GM08714 (cell line): Measurements from ENCODE around the gene PC.
"Not testable (repeated sequence)": the region's sequence is repeated elsewhere in the genome, so short reads cannot be mapped to it uniquely, and the experiment has no call there.

Experiments used
- H3K4me3 ChIP-seq: fragments of 200-500 bp; sonication (Bioruptor generic); 2 replicates; pipeline ENCODE4 v1.5.1; 2014; ENCODE audit warnings: mild to moderate bottlenecking, low read length, inconsistent platforms
- ZNF274 ChIP-seq: IDR thresholded peaks from 2 replicates; pipeline ENCODE4 v1.6.1; 2012; ENCODE audit warnings: mild to moderate bottlenecking, low read depth, low read length

The PC gene

GRCh38 chr11:66843776-66844495 is 114.2 kb downstream of the PC start:
- TF ChIP-seq ZNF274: no peak

DNA sequence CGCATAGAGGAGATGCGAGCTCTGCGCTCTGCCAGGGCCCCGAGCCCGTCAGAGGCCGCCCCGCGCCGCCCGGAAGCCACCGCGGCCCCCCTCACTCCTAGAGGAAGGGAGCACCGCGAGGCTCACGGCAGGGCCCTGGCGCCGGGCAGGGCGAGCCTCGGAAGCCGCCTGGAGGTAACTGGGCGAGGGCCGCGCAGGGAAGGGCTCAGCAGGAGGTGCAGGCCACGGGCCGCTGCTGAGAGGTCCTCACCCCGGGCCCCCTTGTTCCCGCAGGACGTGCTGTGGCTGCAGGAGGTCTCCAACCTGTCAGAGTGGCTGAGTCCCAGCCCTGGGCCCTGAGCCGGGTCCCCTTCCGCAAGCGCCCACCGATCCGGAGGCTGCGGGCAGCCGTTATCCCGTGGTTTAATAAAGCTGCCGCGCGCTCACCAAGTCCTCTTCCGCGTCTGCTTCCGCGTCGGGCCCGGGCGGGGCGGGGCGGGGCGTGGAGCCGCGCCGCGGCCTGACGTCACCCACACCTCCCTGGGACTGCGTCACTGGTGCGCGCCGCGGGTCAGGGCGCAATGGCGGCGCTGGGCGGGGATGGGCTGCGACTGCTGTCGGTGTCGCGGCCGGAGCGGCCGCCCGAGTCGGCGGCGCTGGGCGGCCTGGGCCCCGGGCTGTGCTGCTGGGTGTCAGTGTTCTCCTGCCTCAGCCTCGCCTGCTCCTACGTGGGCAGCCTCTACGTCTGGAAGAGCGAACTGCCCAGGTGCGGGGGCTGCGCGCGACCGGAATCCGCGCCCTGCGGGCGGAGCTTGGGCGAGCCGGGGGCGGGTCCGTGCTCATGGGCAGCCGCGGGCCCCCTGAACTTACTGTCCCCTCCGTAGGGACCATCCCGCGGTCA is 115.0 kb downstream of the PC start, which contains the start of gene RCE1:
Gene RCE1, plus strand, starts transcription at position 546 of the 880 bp plus-strand sequence. Its CDS starts 15 bp downstream, at position 561.
- peak within 1 kb of the TSS; percentile 92 for H3K4me3 ChIP-seq
- no peak for TF ChIP-seq ZNF274

More at GRCh38 chr11:66843776-66844495, 114.2 kb downstream of the PC start:
- peak overlapping the region; percentile 92 for H3K4me3 ChIP-seq

GRCh38 chr11:66842501-66842895 is 115.7 kb downstream of the PC start:
- peak overlapping the region; percentile 92 for H3K4me3 ChIP-seq
- TF ChIP-seq ZNF274: no peak

- no peak for TF ChIP-seq ZNF274
- peak overlapping the region; percentile 92 for H3K4me3 ChIP-seq
These were observed 116.3 kb downstream of the PC start for GRCh38 chr11:66841861-66842260.

DNA sequence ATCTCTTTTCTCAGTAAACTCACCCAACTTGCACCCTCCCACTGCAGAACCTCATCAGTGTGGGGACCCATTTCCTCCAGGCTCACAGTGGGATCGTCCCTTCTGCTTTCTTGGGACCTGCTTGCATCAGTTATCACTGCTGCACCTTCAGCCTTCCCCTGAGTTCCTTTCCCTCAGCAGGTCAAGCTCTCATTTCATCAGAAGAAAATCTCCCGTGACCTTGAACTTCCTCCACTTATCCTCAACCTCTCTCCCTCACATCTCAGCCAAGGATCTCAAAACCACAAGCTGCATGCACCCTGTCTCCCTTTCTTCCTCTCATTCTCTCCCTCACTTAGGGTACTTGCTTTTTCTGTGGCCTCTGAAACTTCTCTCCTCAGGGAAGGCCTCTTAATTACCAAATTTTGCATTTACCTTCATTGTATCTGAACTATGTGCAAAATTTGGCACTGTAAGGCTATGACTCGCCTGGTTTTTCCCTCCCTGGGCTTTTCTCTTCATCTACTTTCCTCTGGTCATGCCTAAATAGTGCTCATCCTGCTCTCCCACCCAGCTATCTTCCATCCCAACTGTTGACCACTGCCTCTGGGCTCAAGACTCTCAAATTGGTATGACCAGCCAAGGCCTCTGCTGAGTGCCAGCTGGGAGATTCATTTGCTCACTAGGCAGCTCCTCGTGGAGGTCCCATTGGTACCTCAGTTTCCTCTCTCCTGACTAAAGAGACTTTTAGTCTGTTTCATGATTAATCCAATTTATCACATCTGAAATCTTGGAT is 117.7 kb downstream of the PC start:
- no peak for TF ChIP-seq ZNF274
- no peak overlapping the region for H3K4me3 ChIP-seq

DNA sequence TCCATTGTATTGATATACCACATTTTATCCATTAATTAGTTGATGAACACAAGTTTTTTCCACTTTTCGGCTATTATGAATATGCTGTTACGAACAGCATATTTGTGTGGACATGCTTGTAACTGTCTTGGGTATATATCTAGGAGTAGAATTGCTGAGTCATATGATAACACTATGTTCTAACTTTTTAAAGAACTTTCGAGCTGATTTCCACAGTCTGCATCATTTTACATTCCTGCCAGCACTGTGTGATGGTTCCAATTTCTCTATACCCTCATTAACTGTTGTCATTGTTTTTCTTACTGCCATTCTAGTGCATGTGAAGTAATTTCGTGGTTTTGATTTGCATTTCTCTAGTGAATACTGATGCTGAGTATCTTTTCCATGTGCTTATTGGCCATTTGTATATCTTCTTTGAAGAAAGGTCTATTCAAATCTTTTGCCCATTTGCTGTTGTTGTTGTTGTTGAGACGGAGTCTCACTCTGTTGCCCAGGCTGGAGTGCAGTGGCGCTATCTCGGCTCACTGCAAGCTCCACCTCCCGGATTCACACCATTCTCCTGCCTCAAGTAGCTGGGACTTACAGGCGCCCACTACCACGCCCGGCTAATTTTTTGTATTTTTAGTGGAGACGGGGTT is 122.3 kb downstream of the PC start:
- H3K4me3 ChIP-seq: no peak overlapping the region
- no peak for TF ChIP-seq ZNF274

DNA sequence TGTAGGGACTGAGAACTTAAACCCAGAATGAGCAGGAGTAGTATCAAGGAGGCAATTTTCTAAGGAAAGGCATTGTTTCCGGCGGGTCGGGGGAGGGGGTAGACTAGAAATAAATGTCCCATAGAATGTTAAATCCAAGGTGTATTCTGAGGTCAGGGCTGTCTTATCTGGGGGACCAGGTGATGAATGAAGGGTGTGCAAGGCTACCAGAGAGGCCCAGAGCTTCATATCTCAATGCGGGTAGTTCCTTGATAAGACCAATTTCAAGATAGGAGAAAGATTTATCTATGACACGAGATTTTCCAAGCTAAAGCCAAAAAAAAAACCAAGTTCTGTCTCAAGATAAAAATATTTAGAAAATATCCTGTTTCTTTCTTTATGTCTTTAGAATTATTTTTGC is 123.2 kb downstream of the PC start:
- TF ChIP-seq ZNF274: no peak
- no peak overlapping the region for H3K4me3 ChIP-seq

DNA sequence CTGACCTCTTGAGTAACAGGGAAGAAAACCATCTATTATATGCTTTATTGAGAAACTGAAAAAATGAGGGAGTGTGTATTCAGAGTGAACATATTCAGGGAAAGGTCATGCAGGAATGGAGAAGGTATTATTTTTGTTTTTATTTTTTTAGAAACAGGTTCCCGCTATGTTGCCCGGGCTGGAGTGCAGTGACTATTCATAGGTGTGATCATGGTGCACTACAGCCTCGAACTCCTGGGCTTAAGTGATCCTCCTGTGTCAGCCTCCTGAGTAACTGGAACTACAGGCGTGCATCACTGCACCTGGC is 123.7 kb downstream of the PC start:
- H3K4me3 ChIP-seq: no peak overlapping the region

GRCh38 chr11:66824573-66824972 is 133.6 kb downstream of the PC start:
- H3K4me3 ChIP-seq: not testable (repeated sequence)

More for the DNA sequence above, 123.7 kb downstream of the PC start:
- no peak for TF ChIP-seq ZNF274

DNA sequence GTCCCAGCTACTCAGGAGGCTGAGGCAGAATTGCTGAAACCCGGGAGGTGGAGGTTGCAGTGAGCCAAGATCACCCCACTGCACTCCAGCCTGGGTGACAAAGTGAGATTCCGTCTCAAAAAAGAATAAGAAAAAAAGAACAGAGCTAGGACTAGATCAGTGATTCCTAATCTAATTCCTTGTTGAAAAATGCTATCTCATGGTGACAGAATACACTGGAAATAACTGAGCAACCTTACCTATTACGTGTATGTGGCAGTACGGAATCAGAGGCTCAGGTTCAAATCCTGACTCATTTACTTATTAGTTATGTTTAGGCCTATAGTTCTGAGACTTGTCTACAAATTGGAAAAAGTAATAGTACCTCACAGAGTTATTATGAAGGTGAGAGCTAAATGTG is 134.5 kb downstream of the PC start:
- no peak for TF ChIP-seq ZNF274
- H3K4me3 ChIP-seq: no peak overlapping the region

- TF ChIP-seq ZNF274: no peak
- H3K4me3 ChIP-seq: no peak overlapping the region
These were observed 137.3 kb downstream of the PC start for GRCh38 chr11:66820901-66821300.

GRCh38 chr11:66820381-66820780 is 137.8 kb downstream of the PC start:
- no peak for TF ChIP-seq ZNF274
- no peak overlapping the region for H3K4me3 ChIP-seq

- TF ChIP-seq ZNF274: no peak
- no peak overlapping the region for H3K4me3 ChIP-seq
These were observed 139.8 kb downstream of the PC start for GRCh38 chr11:66818231-66818955.
